ENCODE data around the gene AFP. TPM values are rescaled to one million over a fixed set of nuclear protein-coding genes. Genes with fewer than 3 reads are reported as not detected.

Gene AFP
- total RNA-seq, 1 donor from 2014 or later: not detected

Other genes with a start within 250 kb of the AFP start
- gene ANKRD17, start 177.4 kb upstream of the AFP start, total RNA-seq: 70.5 TPM
- gene ALB, start 31.9 kb upstream of the AFP start, total RNA-seq: 0.41 TPM
- gene AFM, start 45.5 kb downstream of the AFP start, total RNA-seq: not detected
- gene RASSF6, start 184.2 kb downstream of the AFP start, total RNA-seq: under 0.01 TPM